Measurements from ENCODE around the gene SIRPB2.

GRCh38 chr20:1534526-1534925, 43.3 kb upstream of the SIRPB2 start:
- TF ChIP-seq POLR2A (IDR thresholded peaks at IDR 0.05; ENCODE audit: low read depth) (no peak), CTCF (IDR thresholded peaks at IDR 0.05) (no peak), EP300 (IDR thresholded peaks at IDR 0.05) (no peak)
